ENCODE data around the gene CFAP92. TPM values are rescaled to one million over a fixed set of nuclear protein-coding genes. Genes with fewer than 3 reads are reported as not detected.

Gene CFAP92
- total and polyA plus RNA-seq, 8 donors: 0.37 to 1.3 (median 0.46) TPM

GRCh38 chr3:128902426-128902825 lies 91.5 kb downstream of the CFAP92 start:
- Histone ChIP-seq H3K36me3 (peaks cover 5 to 76% (median 38%) of the 10 kb centered on the region in 3 donors), H3K27me3 (no peaks in the 10 kb centered on the region), H3K27ac (no peak overlapping the region), H3K4me1 (no peaks in the 10 kb centered on the region), H3K4me3 (no peak overlapping the region), H3K9me3 (no peaks in the 10 kb centered on the region)
- DNase-seq: no peak
- TF ChIP-seq CTCF (IDR thresholded peaks at IDR 0.05): no peak
- no peak for ATAC-seq
- no peak for FAIRE-seq
- WGBS, 2 donors: 91 to 93% methylated on average over 9 of the region's 9 CpGs
- intact Hi-C loops (cut with DNase I): no loop called here

GRCh38 chr3:128895843-128896697 lies 97.8 kb downstream of the CFAP92 start:
- FAIRE-seq (no peak), DNase-seq (no peak), ATAC-seq (no peak)
- Histone ChIP-seq H3K27ac (no peak overlapping the region), H3K27me3 (no peaks in the 10 kb centered on the region), H3K9me3 (no peaks in the 10 kb centered on the region), H3K36me3 (peaks cover 12 to 61% (median 31%) of the 10 kb centered on the region in 3 donors), H3K4me1 (no peaks in the 10 kb centered on the region), H3K4me3 (no peak overlapping the region)
- intact Hi-C loops (cut with DNase I): no loop called here
- TF ChIP-seq CTCF (IDR thresholded peaks at IDR 0.05): no peak
- 83 to 90% methylated on average over 11 of the region's 11 CpGs for WGBS, 2 donors

GRCh38 chr3:128889139-128889894 lies 104.6 kb downstream of the CFAP92 start:
- Histone ChIP-seq H3K4me3 (no peak overlapping the region), H3K36me3 (peaks cover 0 to 7% (median 0%) of the 10 kb centered on the region in 3 donors), H3K4me1 (no peaks in the 10 kb centered on the region), H3K9me3 (no peaks in the 10 kb centered on the region), H3K27ac (no peak overlapping the region), H3K27me3 (no peaks in the 10 kb centered on the region)
- TF ChIP-seq CTCF (IDR thresholded peaks at IDR 0.05): no peak
- no peak for FAIRE-seq
- ATAC-seq: no peak
- intact Hi-C loops (cut with DNase I): no loop called here
- DNase-seq: no peak
- WGBS, 2 donors: 94% methylated on average over 7 of the region's 7 CpGs

GRCh38 chr3:128884992-128885391 lies 108.9 kb downstream of the CFAP92 start:
- no peak for TF ChIP-seq CTCF (IDR thresholded peaks at IDR 0.05)
- DNase-seq: no peak
- H3K27ac ChIP-seq: no peak overlapping the region
- ATAC-seq: no peak
- H3K4me3 ChIP-seq: no peak overlapping the region
- no peak for FAIRE-seq
- WGBS, 2 donors: 94 to 98% methylated on average over 1 of the region's 1 CpG
- intact Hi-C loops (cut with DNase I): no loop called here
- H3K27me3 ChIP-seq: no peaks in the 10 kb centered on the region
- peaks cover 6 to 22% (median 16%) of the 10 kb centered on the region in 3 donors for H3K4me1 ChIP-seq
- H3K36me3 ChIP-seq: no peaks in the 10 kb centered on the region
- H3K9me3 ChIP-seq: no peaks in the 10 kb centered on the region

Measured in pancreas (tissue), 10 donors.